H1 (cell line): ENCODE data around the gene PPM1D. TPM values are rescaled to one million over a fixed set of nuclear protein-coding genes. Genes with fewer than 3 reads are reported as not detected.

Experiments used
- CTCF ChIA-PET: fragments of 300-600 bp; sonication (Branson Sonifier 250); formaldehyde crosslinking; loops from one replicate; lab custom pipeline; 2021; ENCODE audit not compliant: partially characterized antibody; lab: Charles Lee
- POLR2A ChIA-PET: fragments of 300-600 bp; sonication (Branson Sonifier 250); formaldehyde crosslinking; loops from one replicate; lab custom pipeline; 2021; ENCODE audit warnings: inconsistent platforms; ENCODE audit not compliant: partially characterized antibody; lab: Charles Lee
- DNase-seq, 2 experiments: peaks; one replicate each; pipeline versions ENCODE4 v3.0.0 to v3.0.0-alpha.2; 2010 to 2022; ENCODE audit warnings: low spot score in 2 of 2, low read depth in 1 of 2, mixed read lengths in 1 of 2
- FAIRE-seq: peaks from 2 replicates; lab custom pipeline; 2011; peaks lifted over from hg19 to GRCh38; lab: Jason Lieb, UNC
- H2AFZ ChIP-seq: 2 replicates; pipeline ENCODE4 v1.8.1; 2012; ENCODE audit warnings: low read length, inconsistent platforms
- H2AK5ac ChIP-seq: 2 replicates; pipeline ENCODE4 v1.6.1; 2013; ENCODE audit warnings: low read depth, low read length
- H2BK120ac ChIP-seq: replicated peaks from 2 replicates; pipeline ENCODE3; 2013; ENCODE audit warnings: low read depth, low read length, inconsistent platforms
- H2BK12ac ChIP-seq: 2 replicates; pipeline ENCODE4 v1.6.1; 2013; ENCODE audit warnings: low read depth, low read length
- H2BK15ac ChIP-seq: 2 replicates; pipeline ENCODE4 v1.6.1; 2013; ENCODE audit warnings: low read length
- H2BK20ac ChIP-seq: 2 replicates; pipeline ENCODE4 v1.6.1; 2013; ENCODE audit warnings: low read length
- H2BK5ac ChIP-seq: 2 replicates; pipeline ENCODE4 v1.6.1; 2013; ENCODE audit warnings: low read depth, low read length
- H3K14ac ChIP-seq: 2 replicates; pipeline ENCODE4 v1.6.1; 2013; ENCODE audit warnings: inconsistent platforms; ENCODE audit not compliant: insufficient read length
- H3K18ac ChIP-seq: 2 replicates; pipeline ENCODE4 v1.6.1; 2013; ENCODE audit warnings: low read length; ENCODE audit errors: extremely low read depth
- H3K23ac ChIP-seq: 2 replicates; pipeline ENCODE4 v1.6.1; 2013; ENCODE audit warnings: inconsistent platforms; ENCODE audit not compliant: insufficient read length
- H3K23me2 ChIP-seq: 2 replicates; pipeline ENCODE4 v1.6.1; 2013; ENCODE audit warnings: low read depth, low read length
- H3K27ac ChIP-seq: 2 replicates; pipeline ENCODE4 v1.6.1; 2011; ENCODE audit warnings: low read depth, low read length, inconsistent platforms
- H3K27me3 ChIP-seq, 4 experiments: replicated peaks in 1 of 4; 1 replicate in 1 of 4; 2 replicates in 3 of 4; pipeline versions ENCODE4 v1.6.1 to v1.8.1; 2011 to 2013; ENCODE audit warnings: low read length in 3 of 4, mild to moderate bottlenecking in 3 of 4, inconsistent platforms in 2 of 4, mixed read lengths in 2 of 4, moderate library complexity in 1 of 4; ENCODE audit not compliant: control insufficient read depth in 3 of 4, insufficient read depth in 3 of 4; ENCODE audit errors: extremely low read depth in 1 of 4
- H3K36me3 ChIP-seq, 4 experiments: 2 replicates each; pipeline versions ENCODE4 v1.6.1 to v1.8.1; 2011 to 2013; ENCODE audit warnings: mild to moderate bottlenecking in 4 of 4, low read length in 3 of 4, moderate library complexity in 2 of 4, control low read depth in 1 of 4, inconsistent platforms in 1 of 4; ENCODE audit not compliant: insufficient read depth in 4 of 4, control insufficient read depth in 2 of 4
- H3K4ac ChIP-seq: replicated peaks from 2 replicates; pipeline ENCODE3; 2013; ENCODE audit warnings: low read length, low read depth, mixed read lengths, inconsistent platforms; ENCODE audit not compliant: insufficient read length
- H3K4me1 ChIP-seq, 4 experiments: replicated peaks in 1 of 4; 1 replicate in 1 of 4; 2 replicates in 3 of 4; pipeline versions ENCODE4 v1.6.1 to v1.8.1; 2011 to 2013; ENCODE audit warnings: low read length in 3 of 4, inconsistent platforms in 2 of 4, mixed read lengths in 1 of 4; ENCODE audit not compliant: insufficient read depth in 4 of 4, control insufficient read depth in 3 of 4
- H3K4me2 ChIP-seq, 2 experiments: 2 replicates each; pipeline versions ENCODE4 v1.6.1 to v1.8.1; 2011 to 2013; ENCODE audit warnings: low read depth in 2 of 2, low read length in 2 of 2, control low read depth in 1 of 2, inconsistent platforms in 1 of 2, mild to moderate bottlenecking in 1 of 2; ENCODE audit not compliant: insufficient read depth in 1 of 2
- H3K4me3 ChIP-seq, 4 experiments: fragments of 200-600, 300-600 bp in 1 of 4; sonication (generic), shearing (Covaris generic), sonication (Bioruptor Twin) in 1 of 4; 2 replicates each; pipeline versions ENCODE4 v1.5.1 to v1.8.1; 2011 to 2016; ENCODE audit warnings: low read length in 4 of 4, low read depth in 3 of 4, control low read depth in 2 of 4, inconsistent platforms in 2 of 4, mild to moderate bottlenecking in 2 of 4, mixed read lengths in 1 of 4, moderate library complexity in 1 of 4; ENCODE audit not compliant: insufficient read depth in 2 of 4; ENCODE audit errors: extremely low read depth in 1 of 4
- H3K56ac ChIP-seq: replicated peaks from 2 replicates; pipeline ENCODE3; 2013; ENCODE audit warnings: low read depth, mild to moderate bottlenecking, mixed read lengths, low read length, inconsistent platforms; ENCODE audit not compliant: insufficient read length
- H3K79me1 ChIP-seq: 2 replicates; pipeline ENCODE4 v1.6.1; 2013; ENCODE audit warnings: low read depth, low read length, control low read depth
- H3K79me2 ChIP-seq, 2 experiments: 2 replicates each; pipeline versions ENCODE4 v1.6.1 to v1.8.1; 2012 to 2013; ENCODE audit warnings: low read length in 2 of 2, mild to moderate bottlenecking in 2 of 2, inconsistent platforms in 1 of 2; ENCODE audit not compliant: insufficient read depth in 2 of 2, control insufficient read depth in 1 of 2
- H3K9ac ChIP-seq, 4 experiments: replicated peaks in 1 of 4; 1 replicate in 1 of 4; 2 replicates in 3 of 4; pipeline versions ENCODE4 v1.6.1 to v1.8.1; 2011 to 2013; ENCODE audit warnings: low read depth in 3 of 4, low read length in 3 of 4, control low read depth in 2 of 4, mild to moderate bottlenecking in 2 of 4, moderate library complexity in 2 of 4, inconsistent platforms in 1 of 4; ENCODE audit errors: extremely low read depth in 1 of 4
- H3K9me3 ChIP-seq, 2 experiments: 2 replicates each; pipeline versions ENCODE4 v1.6.1 to v1.8.1; 2012 to 2013; ENCODE audit warnings: mild to moderate bottlenecking in 2 of 2, moderate library complexity in 2 of 2, control low read depth in 1 of 2, inconsistent platforms in 1 of 2, low read depth in 1 of 2, low read length in 1 of 2, mixed read lengths in 1 of 2; ENCODE audit not compliant: insufficient read depth in 2 of 2
- H4K20me1 ChIP-seq, 2 experiments: replicated peaks in 1 of 2; 2 replicates each; pipeline versions ENCODE3 to v1.8.1; 2011 to 2013; ENCODE audit warnings: inconsistent platforms in 2 of 2, low read length in 2 of 2, mild to moderate bottlenecking in 1 of 2; ENCODE audit not compliant: insufficient read depth in 2 of 2, control insufficient read depth in 1 of 2
- H4K5ac ChIP-seq: 2 replicates; pipeline ENCODE4 v1.6.1; 2013; ENCODE audit warnings: low read length, low read depth, mixed read lengths, inconsistent platforms; ENCODE audit not compliant: insufficient read length
- H4K8ac ChIP-seq: 2 replicates; pipeline ENCODE4 v1.8.0; 2013; ENCODE audit warnings: mild to moderate bottlenecking, moderate library complexity, low read length, inconsistent platforms; ENCODE audit not compliant: insufficient read depth; ENCODE audit errors: extremely low read depth
- H4K91ac ChIP-seq: replicated peaks from 2 replicates; pipeline ENCODE3; 2013; ENCODE audit warnings: low read length, mixed read lengths, inconsistent platforms; ENCODE audit not compliant: insufficient read length
- ASH2L ChIP-seq: fragments of 200-600, 300-600 bp; sonication (generic); IDR thresholded peaks from one replicate; pipeline ENCODE4 v1.7.1; 2017; ENCODE audit warnings: low read length
- CHD1 ChIP-seq: IDR thresholded peaks from 2 replicates; pipeline ENCODE4 v1.6.1; 2012; ENCODE audit warnings: low read depth, low read length, improper control_type of control experiment
- NANOG ChIP-seq: IDR thresholded peaks from 2 replicates; pipeline ENCODE4 v1.6.1; 2011; ENCODE audit warnings: low read length, low read depth, mild to moderate bottlenecking, inconsistent platforms; ENCODE audit not compliant: insufficient read depth, poor library complexity, severe bottlenecking
- WGBS, 2 experiments: shearing (Covaris generic) in 1 of 2; methylation state at CpG; one replicate each; pipeline versions ENCODE4 v1.1.6 to v1.1.7; 2013 to 2015; ENCODE audit warnings: low lambda C conversion rate in 2 of 2, mixed read lengths in 2 of 2, inconsistent platforms in 1 of 2, low coverage in 1 of 2, missing lambda C conversion rate in 1 of 2; ENCODE audit not compliant: insufficient replicate concordance in 2 of 2, insufficient coverage in 1 of 2, insufficient read length in 1 of 2; ENCODE audit errors: extremely low coverage in 1 of 2, missing lambda C conversion rate in 1 of 2; 5-methylcytosine and 5-hydroxymethylcytosine counted together
- polyA plus RNA-seq, 7 experiments: library from polyadenylated mRNA; depleted of rRNA in 3 of 7; stranded (reverse) in 5 of 7; unstranded in 2 of 7; fragments of >200 nt in 5 of 7; fragments of 200-250 nt in 2 of 7; gene quantifications; 1 replicate in 5 of 7; 2 replicates in 1 of 7; 4 replicates in 1 of 7; pipeline versions ENCODE4 v1.2.1 to v1.2.3, GENCODE V29; 2011 to 2013; ENCODE audit warnings: missing spikeins in 2 of 7, mixed read lengths in 2 of 7
- total RNA-seq: library from RNA; stranded (reverse); fragmentation: NEBNext Ultra II Directional; extraction: Animal tissue kit (Norgen Biotek cat#: 25700); gene quantifications from 2 replicates; pipeline ENCODE4 v1.2.1, GENCODE V29; 2021

The PPM1D gene
- total and polyA plus RNA-seq, 2 of the 8 experiments (the other 6 are each of a cell fraction or from before 2014, with no cell fraction given), result 5.0 to 16.7 TPM

- Histone ChIP-seq H4K8ac (peak overlapping the region; percentile 99; the same call in 1 of the 2 replicates), H2BK20ac (no peak overlapping the region), H2BK15ac (no peak overlapping the region), H3K36me3 (no peaks in the 10 kb centered on the region), H3K56ac (peak overlapping the region; percentile 99), H3K79me2 (peaks cover under 1 to 39% of the 10 kb centered on the region in 2 experiments; a peak in 3 of 4 replicates), H3K9me3 (no peaks in the 10 kb centered on the region), H3K23ac (no peak overlapping the region), H3K27ac (peak overlapping the region; percentile 97), H3K4ac (peak overlapping the region; percentile 97), H3K4me1 (peaks cover 0 to 3% (median 0%) of the 10 kb centered on the region in 4 experiments; a peak in 1 of 7 replicates), H3K4me2 (peak overlapping the region; percentile 84 to 90), H3K27me3 (no peaks in the 10 kb centered on the region), H3K79me1 (peaks cover 2% of the 10 kb centered on the region; the same call in 1 of the 2 replicates), H2BK120ac (peak overlapping the region; percentile 58), H3K9ac (peak overlapping the region; percentile 93 to 100 (median 99)), H2AK5ac (peak overlapping the region; percentile 17; the same call in 1 of the 2 replicates), H3K23me2 (peaks cover 4% of the 10 kb centered on the region), H4K91ac (peak overlapping the region; percentile 29), H3K14ac (no peak overlapping the region), H2BK5ac (peak overlapping the region; percentile 93), H4K20me1 (peaks cover 3 to 7% of the 10 kb centered on the region in 2 experiments), H3K18ac (peak overlapping the region; percentile 99), H2AFZ (peak overlapping the region; percentile 27; the same call in 1 of the 2 replicates), H4K5ac (peak overlapping the region; percentile 99), H2BK12ac (peak overlapping the region; percentile 89; the same call in 1 of the 2 replicates), H3K4me3 (peak overlapping the region; percentile 68 to 96 (median 93))
- CTCF ChIA-PET, result interaction anchor here (0.7 to 3.9 kb wide), 7 partner anchors 8 to 144 kb away, joined by 3 to 13 read pairs (median 3); no protein-coding TSS in a partner anchor
- FAIRE-seq (no peak), DNase-seq (no peak)
- peak; percentile 12 for TF ChIP-seq ASH2L
- no peak for TF ChIP-seq NANOG
- TF ChIP-seq CHD1, result no peak
- POLR2A ChIA-PET, result interaction anchor here (0.6 to 3.4 kb wide), 27 partner anchors 8 to 508 kb away, joined by 3 to 22 read pairs (median 4); partner anchors contain the start of genes APPBP2, BCAS3 and USP32
- WGBS, 2 experiments, result 7% methylated on average over 17 of the region's 17 CpGs; no CpG with 5 or more reads in 1 of the 2 experiments
Observed at GRCh38 chr17:60599220-60599619, 773 bp upstream of the PPM1D start.
